HepG2 (cell line): ENCODE results near the gene CGREF1. TPM values are rescaled to one million over a fixed set of nuclear protein-coding genes. Genes with fewer than 3 reads are reported as not detected.

Experiments
- ADNP ChIP-seq: sonication (generic); formaldehyde crosslinking; IDR thresholded peaks from 2 replicates; pipeline ENCODE4 v1.4.0; 2020; ENCODE audit warnings: missing genetic modification reagents
- AFF4 ChIP-seq: sonication (generic); formaldehyde crosslinking; IDR thresholded peaks from 2 replicates; pipeline ENCODE4 v1.4.0; 2020; ENCODE audit warnings: missing genetic modification reagents
- AGO1 ChIP-seq: fragments of 200-400 bp; formaldehyde crosslinking; IDR thresholded peaks from 2 replicates; pipeline ENCODE4 v1.6.1; 2017; ENCODE audit warnings: mild to moderate bottlenecking, low read depth, low read length, moderate library complexity; ENCODE audit not compliant: poor library complexity, severe bottlenecking
- CTCF ChIP-seq: sonication (generic); formaldehyde crosslinking; IDR thresholded peaks from 2 replicates; pipeline ENCODE4 v1.5.0; 2020; ENCODE audit warnings: mild to moderate bottlenecking, missing genetic modification reagents, moderate library complexity
- HDAC2 ChIP-seq: sonication (generic); formaldehyde crosslinking; IDR thresholded peaks from 2 replicates; pipeline ENCODE4 v1.4.0; 2020; ENCODE audit warnings: missing genetic modification reagents
- PTBP1 ChIP-seq: fragments of 200-400 bp; formaldehyde crosslinking; IDR thresholded peaks from 2 replicates; pipeline ENCODE4 v1.6.1; 2018; ENCODE audit warnings: low read length, low read depth; ENCODE audit not compliant: poor library complexity, severe bottlenecking
- RBAK ChIP-seq: sonication (generic); formaldehyde crosslinking; IDR thresholded peaks from 2 replicates; pipeline ENCODE4 v1.5.1; 2020; ENCODE audit warnings: mild to moderate bottlenecking, missing genetic modification reagents
- TFE3 ChIP-seq: IDR thresholded peaks from 2 replicates; pipeline ENCODE4 v1.6.1; 2016
- ZNF121 ChIP-seq: sonication (generic); formaldehyde crosslinking; IDR thresholded peaks from 2 replicates; pipeline ENCODE4 v1.5.0; 2020; ENCODE audit warnings: mild to moderate bottlenecking, missing genetic modification reagents
- ZNF709 ChIP-seq: sonication (generic); formaldehyde crosslinking; IDR thresholded peaks from 2 replicates; pipeline ENCODE4 v1.5.0; 2020; ENCODE audit warnings: mild to moderate bottlenecking, missing genetic modification reagents
- ZNF761 ChIP-seq: sonication (generic); formaldehyde crosslinking; conservative IDR thresholded peaks from 2 replicates; pipeline ENCODE4 v1.4.0; 2020; ENCODE audit warnings: mild to moderate bottlenecking, missing genetic modification reagents
- ZNF782 ChIP-seq: sonication (generic); formaldehyde crosslinking; IDR thresholded peaks from 2 replicates; pipeline ENCODE4 v1.4.0; 2020; ENCODE audit warnings: missing genetic modification reagents, mild to moderate bottlenecking, borderline replicate concordance
- polyA plus RNA-seq, 8 experiments: library from polyadenylated mRNA; depleted of rRNA in 3 of 8; stranded (reverse) in 7 of 8; unstranded in 1 of 8; fragments of >200 nt; fragmentation: Illumina TruSeq in 4 of 8; extraction: Trizol in 4 of 8; gene quantifications; 2 replicates each; pipeline versions ENCODE4 v1.2.1 to v1.2.3, GENCODE V29; 2011 to 2016; ENCODE audit warnings: low read depth in 4 of 8, missing spikeins in 1 of 8, mixed read lengths in 1 of 8; ENCODE audit not compliant: insufficient read depth in 1 of 8
- total RNA-seq, 5 experiments: library from RNA; depleted of rRNA; stranded (reverse); fragments of >200 nt; fragmentation: Illumina TruSeq; extraction: Trizol; gene quantifications; 2 replicates each; pipeline ENCODE4 v1.2.3, GENCODE V29; 2016; ENCODE audit warnings: low read depth in 1 of 5
- TF ChIP-seq, protein P1 (sequence below): sonication (generic); formaldehyde crosslinking; IDR thresholded peaks from 2 replicates; pipeline ENCODE4 v1.4.0; 2020; ENCODE audit warnings: missing genetic modification reagents, low read depth, mild to moderate bottlenecking, borderline replicate concordance
- TF ChIP-seq, protein P2 (sequence below): sonication (generic); formaldehyde crosslinking; IDR thresholded peaks from 2 replicates; pipeline ENCODE4 v1.8.0; 2022; ENCODE audit warnings: missing genetic modification reagents, mild to moderate bottlenecking, borderline replicate concordance

CGREF1 gene
- total and polyA plus RNA-seq, 2 of the 13 experiments (the other 11 are each of a cell fraction or from before 2014, with no cell fraction given): 13.9 to 23.4 TPM

DNA sequence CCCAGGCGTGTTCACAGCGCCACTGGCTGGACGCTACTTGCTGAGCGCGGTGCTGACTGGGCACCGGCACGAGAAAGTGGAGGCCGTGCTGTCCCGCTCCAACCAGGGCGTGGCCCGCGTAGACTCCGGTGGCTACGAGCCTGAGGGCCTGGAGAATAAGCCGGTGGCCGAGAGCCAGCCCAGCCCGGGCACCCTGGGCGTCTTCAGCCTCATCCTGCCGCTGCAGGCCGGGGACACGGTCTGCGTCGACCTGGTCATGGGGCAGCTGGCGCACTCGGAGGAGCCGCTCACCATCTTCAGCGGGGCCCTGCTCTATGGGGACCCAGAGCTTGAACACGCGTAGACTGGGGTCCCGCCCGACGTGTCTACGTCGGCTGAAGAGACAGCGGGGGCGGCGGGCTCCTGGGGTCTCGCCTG is 33.2 kb downstream of the CGREF1 start (continued):
- peak; percentile 86 for TF ChIP-seq CTCF (CRISPR knock-in tag)
- TF ChIP-seq, protein P1, sequence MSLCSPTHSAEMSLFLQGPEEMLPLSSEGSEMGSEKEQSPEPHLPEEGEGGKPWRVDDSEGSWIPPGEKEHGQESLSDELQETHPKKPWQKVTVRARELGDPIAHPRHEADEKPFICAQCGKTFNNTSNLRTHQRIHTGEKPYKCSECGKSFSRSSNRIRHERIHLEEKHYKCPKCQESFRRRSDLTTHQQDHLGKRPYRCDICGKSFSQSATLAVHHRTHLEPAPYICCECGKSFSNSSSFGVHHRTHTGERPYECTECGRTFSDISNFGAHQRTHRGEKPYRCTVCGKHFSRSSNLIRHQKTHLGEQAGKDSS: peak; percentile 25; the same call in 1 of the 2 replicates
- TF ChIP-seq RBAK (CRISPR knock-in tag): peak; percentile 50; the same call in 1 of the 2 replicates
- TF ChIP-seq TFE3: peak; percentile 29; the same call in 1 of the 2 replicates
- TF ChIP-seq ADNP (CRISPR knock-in tag): 0 out of 2 replicates have a peak, but pooled peaks have one; percentile 14
- no peak for TF ChIP-seq AFF4 (CRISPR knock-in tag)
- no peak for TF ChIP-seq PTBP1
- peak; percentile 56; the same call in 1 of the 2 replicates for TF ChIP-seq ZNF121 (CRISPR knock-in tag)
- TF ChIP-seq HDAC2: 0 out of 2 replicates have a peak, but pooled peaks have one; percentile 30
- TF ChIP-seq, protein P2, sequence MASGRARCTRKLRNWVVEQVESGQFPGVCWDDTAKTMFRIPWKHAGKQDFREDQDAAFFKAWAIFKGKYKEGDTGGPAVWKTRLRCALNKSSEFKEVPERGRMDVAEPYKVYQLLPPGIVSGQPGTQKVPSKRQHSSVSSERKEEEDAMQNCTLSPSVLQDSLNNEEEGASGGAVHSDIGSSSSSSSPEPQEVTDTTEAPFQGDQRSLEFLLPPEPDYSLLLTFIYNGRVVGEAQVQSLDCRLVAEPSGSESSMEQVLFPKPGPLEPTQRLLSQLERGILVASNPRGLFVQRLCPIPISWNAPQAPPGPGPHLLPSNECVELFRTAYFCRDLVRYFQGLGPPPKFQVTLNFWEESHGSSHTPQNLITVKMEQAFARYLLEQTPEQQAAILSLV (CRISPR knock-in tag): 0 out of 2 replicates have a peak, but pooled peaks have one; percentile 14
- no peak; the same call in 1 of the 2 replicates for TF ChIP-seq ZNF761 (CRISPR knock-in tag)
- no peak for TF ChIP-seq AGO1
- TF ChIP-seq ZNF709: peak; percentile 58; the same call in 1 of the 2 replicates
- 0 out of 2 replicates have a peak, but pooled peaks have one; percentile 55 for TF ChIP-seq ZNF782 (CRISPR knock-in tag)
- TF ChIP-seq, all 625 proteins: peak for 65
